GM12892 (cell line): ENCODE measurements around the gene EXOC4.

Source experiments
- POLR2A ChIP-seq: IDR thresholded peaks from 2 replicates; pipeline ENCODE4 v1.6.1; 2011; ENCODE audit warnings: low read depth, low read length, control low read depth
- POLR2AphosphoS5 ChIP-seq: IDR thresholded peaks from 2 replicates; pipeline ENCODE4 v1.6.1; 2011; ENCODE audit warnings: low read depth, low read length, control low read depth

DNA sequence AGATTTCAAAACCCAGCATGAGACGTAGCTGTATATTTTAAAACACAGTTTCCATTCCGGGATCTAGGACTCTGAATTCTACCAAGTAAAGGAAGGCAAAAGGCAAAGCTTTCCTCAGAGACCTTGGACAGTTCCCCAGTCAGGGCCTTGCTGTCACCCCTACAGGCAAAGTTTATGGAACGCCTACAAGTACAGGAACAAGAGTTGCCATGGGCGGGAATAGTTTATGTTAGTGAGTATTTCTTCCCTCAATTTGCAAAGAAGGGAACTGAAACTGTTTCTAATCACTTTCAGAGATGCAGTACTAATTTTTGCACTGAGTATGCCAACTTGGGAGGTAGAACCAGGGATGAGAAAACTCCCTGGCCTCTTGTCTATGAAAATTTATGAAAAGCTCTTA lies 806.1 kb downstream of the EXOC4 start:
- TF ChIP-seq POLR2A: no peak
- no peak for TF ChIP-seq POLR2AphosphoS5
